Activated T-helper 17 cell treated with anti-CD3 and anti-CD28 coated beads, Interleukin-2, amount 50 U/mL, for 72 hours (primary cell): ENCODE results near the gene GIMAP7. TPM values are rescaled to one million over a fixed set of nuclear protein-coding genes. Genes with fewer than 3 reads are reported as not detected.
A peak's percentile ranks its signal among the peaks of the same experiment; 100 is the strongest.

Experiments
- ATAC-seq: fragments of 150-1000 bp; cut with Tn5 transposase; replicated peaks from 2 replicates; pipeline ENCODE4 v1.10.0; 2021; ENCODE audit warnings: mild to moderate bottlenecking, moderate library complexity
- H3K27ac Mint-ChIP-seq: one replicate; pipeline ENCODE4 v1.8.0; 2022; ENCODE audit warnings: mixed read lengths
- H3K27me3 Mint-ChIP-seq: one replicate; pipeline ENCODE4 v1.8.0; 2022; ENCODE audit warnings: mixed read lengths
- H3K36me3 Mint-ChIP-seq: one replicate; pipeline ENCODE4 v1.8.0; 2022; ENCODE audit warnings: low read depth, mild to moderate bottlenecking, mixed read lengths
- H3K4me1 Mint-ChIP-seq: one replicate; pipeline ENCODE4 v1.8.0; 2022; ENCODE audit warnings: mixed read lengths
- H3K4me3 Mint-ChIP-seq: one replicate; pipeline ENCODE4 v1.8.0; 2022; ENCODE audit warnings: mild to moderate bottlenecking, mixed read lengths
- H3K9me3 Mint-ChIP-seq: one replicate; pipeline ENCODE4 v1.8.0; 2022; ENCODE audit warnings: mixed read lengths
- total RNA-seq, 2 donors: library from RNA; stranded (reverse); gene quantifications; one replicate each; pipeline ENCODE4 v1.2.3, GENCODE V29; 2022

The GIMAP7 gene
- total RNA-seq, 2 donors from 2014 or later, result 39.7 to 43.1 TPM

DNA sequence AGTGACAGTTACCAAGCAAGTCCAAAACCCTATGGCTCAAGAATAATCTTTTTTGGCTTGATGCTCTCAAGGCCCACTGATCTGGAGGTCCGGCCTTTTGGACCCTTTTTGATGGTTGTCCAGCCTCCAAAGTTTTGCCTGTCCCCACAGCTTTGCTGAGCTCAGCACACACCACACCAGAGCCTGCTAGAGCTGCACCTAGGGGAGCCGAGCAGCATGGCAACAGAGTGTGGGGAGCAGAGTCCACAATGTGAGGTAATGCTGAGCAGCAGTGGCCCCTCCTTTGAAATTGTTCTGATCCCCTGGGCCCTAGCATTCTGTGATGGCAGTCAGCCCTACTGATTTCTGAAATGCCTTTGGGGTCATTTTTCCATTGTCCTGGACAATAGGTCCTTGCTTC is 9.3 kb downstream of the GIMAP7 start:
- H3K36me3 Mint-ChIP-seq, result peaks cover 36% of the 10 kb centered on the region
- peak; percentile 63 for ATAC-seq
- H3K27me3 Mint-ChIP-seq, result no peaks in the 10 kb centered on the region
- H3K9me3 Mint-ChIP-seq, result peaks cover 26% of the 10 kb centered on the region
- peaks cover 30% of the 10 kb centered on the region for H3K4me1 Mint-ChIP-seq
- H3K27ac Mint-ChIP-seq, result peak overlapping the region; percentile 74
- H3K4me3 Mint-ChIP-seq, result peak overlapping the region; percentile 51

DNA sequence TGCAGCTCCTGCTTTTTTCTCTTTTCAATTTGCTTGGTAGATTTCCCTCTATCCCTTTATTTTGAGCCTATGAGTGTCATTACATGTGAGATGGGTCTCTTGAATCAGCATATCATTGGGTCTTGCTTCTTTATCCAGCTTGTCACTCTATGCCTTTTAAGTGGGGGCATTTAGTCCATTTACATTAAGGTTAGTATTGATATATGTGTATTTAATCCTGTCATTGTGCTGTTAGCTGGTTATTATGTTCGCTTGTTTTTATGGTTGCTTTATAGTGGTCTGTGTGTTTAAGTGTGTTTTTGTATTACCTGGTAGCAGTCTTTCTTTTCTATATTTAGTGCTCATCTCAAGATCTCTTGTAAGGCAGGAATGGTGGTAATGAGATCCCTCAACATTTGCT is 17.0 kb downstream of the GIMAP7 start:
- Mint-ChIP-seq H3K4me3 (no peak overlapping the region), H3K36me3 (no peaks in the 10 kb centered on the region), H3K4me1 (peaks cover 5% of the 10 kb centered on the region), H3K27ac (no peak overlapping the region), H3K27me3 (no peaks in the 10 kb centered on the region), H3K9me3 (peaks cover 39% of the 10 kb centered on the region)
- no peak for ATAC-seq

DNA sequence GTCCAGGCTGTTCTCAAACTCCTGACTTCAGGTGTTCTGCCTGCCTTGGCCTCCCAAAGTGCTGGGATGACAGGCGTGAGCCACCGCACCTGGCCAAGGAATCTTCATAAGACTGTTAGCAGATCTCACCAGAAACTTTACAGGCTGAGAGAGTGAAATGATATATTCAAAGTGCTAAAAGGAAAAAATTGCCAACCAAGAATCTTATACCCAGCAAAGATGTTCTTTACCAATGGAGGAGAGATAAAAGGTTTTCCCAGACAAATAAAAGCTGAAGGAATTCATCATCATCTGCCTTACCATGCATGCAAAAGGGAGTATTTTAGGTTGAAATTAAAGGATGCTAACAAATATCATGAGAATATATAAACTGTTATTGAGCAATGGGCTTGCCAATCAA is 23.6 kb downstream of the GIMAP7 start:
- no peaks in the 10 kb centered on the region for H3K27me3 Mint-ChIP-seq
- H3K4me3 Mint-ChIP-seq, result no peak overlapping the region
- H3K36me3 Mint-ChIP-seq, result no peaks in the 10 kb centered on the region
- no peaks in the 10 kb centered on the region for H3K4me1 Mint-ChIP-seq
- H3K27ac Mint-ChIP-seq, result no peak overlapping the region
- ATAC-seq, result no peak
- peaks cover 10% of the 10 kb centered on the region for H3K9me3 Mint-ChIP-seq

DNA sequence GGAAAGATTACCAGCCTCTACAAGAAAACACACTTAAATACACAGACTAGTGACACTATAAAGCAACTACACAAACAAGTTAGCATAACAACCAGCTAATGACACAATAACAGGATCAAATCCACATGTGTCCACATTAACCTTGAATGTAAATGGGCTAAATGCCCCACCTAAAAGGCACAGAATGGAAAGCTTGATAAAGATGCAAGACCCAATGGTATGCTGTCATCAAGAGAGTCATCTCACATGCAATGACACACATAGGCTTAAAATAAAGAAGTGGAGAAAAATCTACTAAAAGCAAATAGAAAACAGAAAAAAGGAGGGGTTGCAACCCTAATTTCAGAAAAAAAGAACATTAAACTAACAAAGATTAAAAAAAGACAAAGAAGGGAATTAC is 38.5 kb downstream of the GIMAP7 start:
- peak; percentile 52 for ATAC-seq
- no peaks in the 10 kb centered on the region for H3K27me3 Mint-ChIP-seq
- peak overlapping the region; percentile 84 for H3K27ac Mint-ChIP-seq
- H3K4me1 Mint-ChIP-seq, result peaks cover 55% of the 10 kb centered on the region
- H3K9me3 Mint-ChIP-seq, result peaks cover 27% of the 10 kb centered on the region
- H3K4me3 Mint-ChIP-seq, result peak overlapping the region; percentile 63
- H3K36me3 Mint-ChIP-seq, result no peaks in the 10 kb centered on the region

GRCh38 chr7:150556521-150557138 is 42.0 kb downstream of the GIMAP7 start:
- Mint-ChIP-seq H3K4me1 (peaks cover 62% of the 10 kb centered on the region), H3K4me3 (peak overlapping the region; percentile 85), H3K9me3 (peaks cover 35% of the 10 kb centered on the region), H3K36me3 (no peaks in the 10 kb centered on the region), H3K27me3 (no peaks in the 10 kb centered on the region), H3K27ac (peak overlapping the region; percentile 92)
- ATAC-seq, result peak; percentile 82

DNA sequence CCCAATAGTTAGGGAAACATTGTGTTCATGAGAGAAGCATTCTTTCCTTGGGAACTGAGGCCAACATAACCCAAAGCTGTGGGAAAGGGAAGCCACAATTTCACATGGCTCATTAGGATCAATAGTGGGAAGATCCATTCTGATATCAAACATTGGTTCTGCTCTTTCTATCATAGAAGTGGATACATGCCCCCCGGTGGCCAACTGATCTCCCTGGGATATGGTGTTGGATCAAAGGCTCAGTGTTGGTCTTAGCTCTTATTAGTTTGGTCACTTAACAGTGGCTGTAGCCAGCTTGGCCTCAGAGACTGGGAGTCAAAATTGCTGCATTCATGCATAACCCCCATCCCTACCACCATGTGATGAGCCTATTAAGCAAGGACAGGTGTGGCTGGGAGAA is 45.8 kb downstream of the GIMAP7 start:
- H3K36me3 Mint-ChIP-seq, result no peaks in the 10 kb centered on the region
- no peak for ATAC-seq
- H3K4me3 Mint-ChIP-seq, result peak overlapping the region; percentile 85
- H3K27me3 Mint-ChIP-seq, result no peaks in the 10 kb centered on the region
- peaks cover 11% of the 10 kb centered on the region for H3K9me3 Mint-ChIP-seq
- H3K4me1 Mint-ChIP-seq, result peaks cover 44% of the 10 kb centered on the region
- H3K27ac Mint-ChIP-seq, result no peak overlapping the region

DNA sequence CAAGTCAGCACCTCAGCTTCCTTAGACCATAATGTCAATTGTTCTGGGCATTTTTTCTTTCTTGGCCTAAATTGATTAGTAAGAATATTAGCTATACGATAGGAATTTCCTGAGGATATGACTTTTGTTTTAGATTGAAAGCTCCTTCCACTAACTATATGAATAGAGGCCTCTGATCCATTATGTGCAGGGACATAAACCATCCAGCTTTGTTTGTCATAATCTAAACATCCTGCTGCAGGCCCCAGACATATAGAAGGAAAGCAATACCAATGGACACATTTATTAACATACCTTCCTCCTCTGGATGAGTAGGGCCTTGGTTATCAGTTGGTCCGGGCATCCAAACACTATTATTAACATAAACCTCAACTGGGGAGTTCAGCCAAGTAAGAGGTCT is 48.2 kb downstream of the GIMAP7 start:
- peaks cover 34% of the 10 kb centered on the region for H3K4me1 Mint-ChIP-seq
- peak overlapping the region; percentile 85 for H3K4me3 Mint-ChIP-seq
- no peaks in the 10 kb centered on the region for H3K27me3 Mint-ChIP-seq
- peak overlapping the region; percentile 87 for H3K27ac Mint-ChIP-seq
- peaks cover 9% of the 10 kb centered on the region for H3K36me3 Mint-ChIP-seq
- H3K9me3 Mint-ChIP-seq, result peaks cover 11% of the 10 kb centered on the region
- ATAC-seq, result no peak

- Mint-ChIP-seq H3K27ac (peak overlapping the region; percentile 87), H3K27me3 (no peaks in the 10 kb centered on the region), H3K36me3 (peaks cover 18% of the 10 kb centered on the region), H3K4me1 (peaks cover 31% of the 10 kb centered on the region), H3K4me3 (peak overlapping the region; percentile 85), H3K9me3 (peaks cover 11% of the 10 kb centered on the region)
- ATAC-seq, result peak; percentile 59
Observed at GRCh38 chr7:150564006-150564405, 49.3 kb downstream of the GIMAP7 start.

- ATAC-seq, result no peak
- Mint-ChIP-seq H3K36me3 (peaks cover 24% of the 10 kb centered on the region), H3K4me3 (peak overlapping the region; percentile 85), H3K27ac (peak overlapping the region; percentile 87), H3K27me3 (no peaks in the 10 kb centered on the region), H3K4me1 (peaks cover 37% of the 10 kb centered on the region), H3K9me3 (peaks cover 11% of the 10 kb centered on the region)
Observed at GRCh38 chr7:150564566-150564965, 49.9 kb downstream of the GIMAP7 start.

DNA sequence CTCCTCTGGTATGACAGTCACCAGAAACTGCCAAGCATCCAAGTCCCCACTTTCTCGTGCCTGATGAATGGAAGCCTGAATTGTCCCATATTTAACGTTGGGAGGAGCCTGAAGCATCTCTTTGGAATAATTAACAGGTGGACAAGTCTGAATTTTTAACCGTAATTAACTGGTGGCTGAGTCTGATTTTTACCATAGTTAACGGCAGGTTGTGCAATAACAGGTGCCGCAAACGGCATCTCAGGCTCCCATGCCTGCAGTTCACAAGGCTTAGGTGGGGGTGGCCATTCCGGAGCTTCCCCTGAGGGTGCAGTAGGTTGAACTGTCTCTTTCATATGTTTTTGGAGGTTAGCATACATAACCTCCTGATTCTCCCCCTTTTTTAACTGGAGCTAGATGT is 50.6 kb downstream of the GIMAP7 start:
- no peak for ATAC-seq
- Mint-ChIP-seq H3K4me1 (peaks cover 36% of the 10 kb centered on the region), H3K27ac (peak overlapping the region; percentile 93), H3K9me3 (peaks cover 7% of the 10 kb centered on the region), H3K4me3 (peak overlapping the region; percentile 85), H3K27me3 (no peaks in the 10 kb centered on the region), H3K36me3 (peaks cover 31% of the 10 kb centered on the region)

DNA sequence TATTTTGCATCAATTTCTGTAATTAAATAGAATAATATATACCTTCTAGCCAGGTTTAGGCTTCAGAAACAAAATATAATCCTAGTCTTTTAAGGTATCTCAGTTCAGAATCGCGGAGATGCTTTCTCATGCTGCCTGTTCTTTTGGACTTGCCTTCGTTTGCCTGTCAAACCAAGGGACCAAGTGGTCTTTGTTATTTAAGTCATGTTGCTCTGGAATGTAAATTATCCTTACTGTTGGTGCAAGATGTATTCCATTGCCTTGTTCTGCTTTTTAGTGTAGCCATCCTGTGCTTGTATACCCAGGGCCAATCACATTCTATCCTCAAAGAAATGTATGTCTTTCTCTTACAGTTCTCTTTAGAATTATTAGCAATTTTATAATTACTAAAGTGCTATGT is 51.5 kb downstream of the GIMAP7 start:
- peaks cover 3% of the 10 kb centered on the region for H3K9me3 Mint-ChIP-seq
- peak overlapping the region; percentile 93 for H3K27ac Mint-ChIP-seq
- no peak for ATAC-seq
- H3K4me3 Mint-ChIP-seq, result peak overlapping the region; percentile 85
- H3K27me3 Mint-ChIP-seq, result no peaks in the 10 kb centered on the region
- H3K4me1 Mint-ChIP-seq, result peaks cover 35% of the 10 kb centered on the region
- peaks cover 39% of the 10 kb centered on the region for H3K36me3 Mint-ChIP-seq

- Mint-ChIP-seq H3K36me3 (peaks cover 44% of the 10 kb centered on the region), H3K27me3 (no peaks in the 10 kb centered on the region), H3K27ac (peak overlapping the region; percentile 93), H3K4me1 (peaks cover 35% of the 10 kb centered on the region), H3K4me3 (peak overlapping the region; percentile 85), H3K9me3 (peaks cover 3% of the 10 kb centered on the region)
- ATAC-seq, result peak; percentile 38
Observed at GRCh38 chr7:150566572-150566971, 51.9 kb downstream of the GIMAP7 start.

DNA sequence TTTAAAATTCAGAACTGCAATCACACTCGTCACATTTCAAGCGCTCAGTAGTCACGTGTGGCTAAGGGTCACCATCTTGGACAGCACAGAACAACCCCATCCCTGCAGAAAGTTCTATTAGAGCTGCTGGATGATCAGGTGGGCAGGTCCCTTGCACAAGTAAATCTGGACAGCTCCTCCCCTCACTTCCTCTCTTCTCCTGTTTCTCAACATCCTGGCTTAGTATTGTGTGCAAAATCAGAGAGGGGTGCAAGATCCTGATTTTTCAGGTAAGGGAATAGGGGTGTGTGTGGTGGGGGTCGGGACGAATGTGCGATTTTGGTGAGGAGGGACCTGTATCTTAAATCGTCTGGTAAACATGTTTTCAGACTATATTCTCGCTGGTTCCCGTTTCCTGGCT is 52.5 kb downstream of the GIMAP7 start, which contains the start of gene GIMAP4:
GIMAP4 (plus strand) TSS at position 222 of the 400 bp plus-strand sequence. CDS start 2,512 bp downstream, outside the sequence.
- peak; percentile 69 for ATAC-seq
- Mint-ChIP-seq H3K27ac (peak within 1 kb of the TSS; percentile 93), H3K4me3 (peak within 1 kb of the TSS; percentile 85), H3K9me3 (peaks cover 6% of the 10 kb centered on the region), H3K4me1 (peaks cover 29% of the 10 kb centered on the region), H3K36me3 (peaks cover 50% of the 10 kb centered on the region), H3K27me3 (no peaks in the 10 kb centered on the region)

DNA sequence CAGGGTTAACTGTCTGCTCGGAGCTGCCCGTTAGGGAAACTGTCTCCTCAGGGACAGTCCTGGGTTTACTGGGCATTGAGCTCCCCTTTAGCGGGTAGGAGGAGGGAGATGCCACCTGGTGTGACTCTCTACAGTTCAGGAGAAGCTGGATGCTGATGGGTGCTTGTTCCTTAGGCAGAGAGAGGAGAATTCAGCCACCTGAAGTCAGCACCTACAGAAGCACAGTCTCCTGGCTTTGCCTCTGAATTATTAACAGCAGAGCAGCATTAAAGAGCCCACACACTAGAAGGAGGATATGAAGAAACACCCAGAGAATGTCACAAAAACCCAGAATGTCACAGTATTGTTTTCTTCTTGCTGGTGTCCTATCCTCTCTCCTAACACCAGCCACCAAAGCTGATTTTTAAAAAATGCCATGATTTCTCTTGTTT is 53.2 kb downstream of the GIMAP7 start:
- Mint-ChIP-seq H3K4me1 (peaks cover 31% of the 10 kb centered on the region), H3K27ac (peak overlapping the region; percentile 93), H3K36me3 (peaks cover 57% of the 10 kb centered on the region), H3K27me3 (no peaks in the 10 kb centered on the region), H3K4me3 (peak overlapping the region; percentile 85), H3K9me3 (peaks cover 13% of the 10 kb centered on the region)
- peak; percentile 30 for ATAC-seq

DNA sequence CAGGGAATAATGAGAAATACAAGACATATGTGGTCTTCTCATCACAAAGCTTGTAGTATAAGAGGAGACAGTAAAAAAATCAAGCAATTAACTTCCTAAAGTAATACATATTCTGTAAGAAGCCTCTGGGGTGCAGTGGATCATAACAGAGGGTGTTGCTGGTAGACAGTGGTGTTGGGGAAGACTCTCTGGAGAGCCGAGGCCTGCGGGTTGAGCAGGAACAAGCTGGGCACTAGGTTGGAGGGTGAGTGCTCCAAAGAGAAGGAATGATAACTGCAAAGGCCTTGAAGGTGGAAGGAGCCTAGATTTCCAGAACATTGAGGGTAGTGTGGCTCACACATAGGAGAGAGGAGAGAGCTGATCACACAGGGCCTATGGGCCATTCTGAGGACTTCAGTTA is 54.0 kb downstream of the GIMAP7 start:
- H3K27ac Mint-ChIP-seq, result peak overlapping the region; percentile 93
- H3K9me3 Mint-ChIP-seq, result peaks cover 15% of the 10 kb centered on the region
- peak overlapping the region; percentile 85 for H3K4me3 Mint-ChIP-seq
- peaks cover 65% of the 10 kb centered on the region for H3K36me3 Mint-ChIP-seq
- ATAC-seq, result peak; percentile 49
- no peaks in the 10 kb centered on the region for H3K27me3 Mint-ChIP-seq
- peaks cover 25% of the 10 kb centered on the region for H3K4me1 Mint-ChIP-seq
